ENCODE data around the gene WDR72.
"Not testable (repeated sequence)": the region's sequence is repeated elsewhere in the genome, so short reads cannot be mapped to it uniquely, and the experiment has no call there.

Gene WDR72

DNA sequence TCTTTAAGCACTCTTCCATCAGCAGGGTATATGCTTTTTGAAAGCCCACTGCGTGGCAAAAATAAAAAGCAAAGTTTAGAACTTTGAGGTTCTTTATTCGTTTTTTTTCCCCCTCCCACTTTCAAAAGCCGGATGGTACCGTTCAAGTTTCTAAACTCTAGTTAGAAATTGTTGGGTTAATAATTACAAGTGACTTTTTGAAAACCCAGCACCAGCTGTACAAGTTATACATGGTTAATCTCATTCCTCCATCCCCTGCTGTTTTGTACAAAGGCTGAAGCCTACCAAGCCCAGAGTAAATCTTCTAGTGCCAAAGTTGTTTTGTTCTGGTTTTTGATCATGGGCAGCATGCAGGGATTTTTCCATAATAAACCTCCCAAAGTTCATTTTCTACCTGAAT lies 48.6 kb downstream of the WDR72 start:
- TF ChIP-seq CTCF (conservative IDR thresholded peaks at IDR 0.05; ENCODE audit: low read depth, low read length) = no peak

DNA sequence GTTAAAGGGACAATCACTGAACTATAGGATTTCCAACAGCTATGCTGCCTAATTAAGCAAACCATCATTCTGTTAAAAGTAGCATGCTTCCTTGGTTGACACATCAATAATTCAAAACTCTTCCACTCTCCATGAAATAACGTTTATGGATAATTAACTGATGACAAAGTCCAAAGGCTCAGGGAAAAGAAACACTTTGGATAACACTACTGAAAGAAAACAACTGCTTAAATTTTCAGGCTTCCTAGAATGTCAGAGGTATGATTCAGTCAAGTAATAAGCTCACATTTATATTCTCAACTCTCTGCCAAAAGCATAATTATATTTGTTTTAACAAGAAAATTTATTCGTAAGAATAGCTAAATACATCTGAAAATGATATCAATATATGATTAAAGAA lies 49.6 kb downstream of the WDR72 start:
- TF ChIP-seq CTCF (conservative IDR thresholded peaks at IDR 0.05; ENCODE audit: low read depth, low read length) = no peak
- H3K4me3 ChIP-seq (ENCODE audit: low read depth, low read length) = no peak overlapping the region
- no peak for DNase-seq (ENCODE audit: low read depth)

More for the DNA sequence above, 48.6 kb downstream of the WDR72 start:
- H3K4me3 ChIP-seq (ENCODE audit: low read depth, low read length) = no peak overlapping the region
- DNase-seq (ENCODE audit: low read depth) = no peak

DNA sequence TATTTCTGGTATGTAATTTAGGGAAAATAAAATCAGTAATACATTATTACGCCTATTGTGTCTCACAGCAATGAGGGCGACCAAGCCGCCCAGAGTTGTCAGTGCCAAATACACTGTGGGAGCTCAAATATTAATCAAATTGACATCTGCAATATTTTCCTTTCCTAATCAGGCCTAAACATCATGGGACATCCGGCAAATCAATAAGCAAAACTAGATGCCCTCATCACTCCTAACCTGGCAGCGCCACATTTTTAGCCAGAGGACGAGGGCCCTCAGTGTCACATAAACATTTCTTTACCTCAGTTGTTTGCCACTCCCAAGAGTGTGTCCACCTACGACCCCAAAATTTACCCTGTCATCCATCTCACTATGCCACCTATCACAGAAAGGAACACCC lies 64.1 kb downstream of the WDR72 start:
- no peak for DNase-seq (ENCODE audit: low read depth)
- TF ChIP-seq CTCF (conservative IDR thresholded peaks at IDR 0.05; ENCODE audit: low read depth, low read length) = no peak

GRCh38 chr15:53694476-53694874 lies 65.0 kb downstream of the WDR72 start:
- no peak overlapping the region for H3K4me3 ChIP-seq (ENCODE audit: low read depth, low read length)
- DNase-seq (ENCODE audit: low read depth) = no peak
- TF ChIP-seq CTCF (conservative IDR thresholded peaks at IDR 0.05; ENCODE audit: low read depth, low read length) = no peak

More for the DNA sequence above, 64.1 kb downstream of the WDR72 start:
- no peak overlapping the region for H3K4me3 ChIP-seq (ENCODE audit: low read depth, low read length)

DNA sequence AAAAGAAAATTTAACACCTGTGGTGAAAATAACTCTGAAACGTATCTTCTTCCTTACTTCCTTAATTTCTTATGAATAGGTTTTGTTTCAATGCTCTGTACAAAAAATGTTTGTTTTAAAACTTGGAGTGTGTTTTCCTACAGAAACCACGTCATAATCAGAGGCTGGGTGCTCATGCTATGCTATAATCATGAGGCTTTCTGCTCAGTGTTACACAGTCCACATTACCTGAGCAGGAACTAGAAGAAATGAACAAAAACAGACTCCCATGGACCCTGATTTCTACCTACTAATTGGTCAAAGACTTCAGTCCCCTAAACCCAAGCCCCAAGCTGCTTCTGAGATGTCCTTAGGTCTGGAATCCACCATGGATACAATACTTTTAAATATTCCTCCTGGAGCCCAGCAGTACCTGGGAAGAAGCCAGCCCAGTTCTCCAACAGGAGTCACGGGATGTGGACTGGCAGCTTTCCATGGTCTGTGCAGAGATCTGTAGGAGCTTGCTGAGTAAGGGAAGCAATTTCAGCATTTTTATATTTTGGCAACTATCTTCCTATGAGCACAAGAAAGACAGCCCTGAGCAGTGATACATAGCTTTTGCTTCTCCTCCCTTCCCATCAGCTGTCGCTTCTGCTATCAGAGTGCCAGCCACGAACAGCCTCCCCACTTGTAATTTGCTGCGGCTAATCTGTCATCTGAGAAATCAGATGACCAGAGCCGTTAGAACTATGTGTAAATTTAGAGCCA lies 65.6 kb downstream of the WDR72 start:
- TF ChIP-seq CTCF (conservative IDR thresholded peaks at IDR 0.05; ENCODE audit: low read depth, low read length) = no peak
- H3K4me3 ChIP-seq (ENCODE audit: low read depth, low read length) = no peak overlapping the region
- peak; percentile 0 for DNase-seq (ENCODE audit: low read depth)

DNA sequence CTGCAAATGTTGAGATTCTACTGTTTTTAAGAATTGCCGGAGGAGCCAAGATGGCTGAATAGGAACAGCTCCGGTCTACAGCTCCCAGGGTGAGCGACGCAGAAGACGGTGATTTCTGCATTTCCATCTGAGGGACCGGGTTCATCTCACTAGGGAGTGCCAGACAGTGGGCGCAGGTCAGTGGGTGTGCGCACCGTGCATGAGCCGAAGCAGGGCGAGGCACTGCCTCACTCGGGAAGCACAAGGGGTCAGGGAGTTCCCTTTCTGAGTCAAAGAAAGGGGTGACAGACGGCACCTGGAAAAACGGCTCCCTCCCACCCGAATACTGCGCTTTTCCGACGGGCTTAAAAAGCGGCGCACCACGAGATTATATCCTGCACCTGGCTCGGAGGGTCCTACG lies 75.3 kb downstream of the WDR72 start:
- DNase-seq (ENCODE audit: low read depth); H3K4me3 ChIP-seq (ENCODE audit: low read depth, low read length): not testable (repeated sequence)

- TF ChIP-seq CTCF (conservative IDR thresholded peaks at IDR 0.05; ENCODE audit: low read depth, low read length) = no peak
- H3K4me3 ChIP-seq (ENCODE audit: low read depth, low read length) = no peak overlapping the region
- DNase-seq (ENCODE audit: low read depth) = no peak
Observed at GRCh38 chr15:53681056-53681455, 78.4 kb downstream of the WDR72 start.

All from choroid plexus epithelial cell (primary cell).